ENCODE data around the gene HDAC10. TPM values are rescaled to one million over a fixed set of nuclear protein-coding genes. Genes with fewer than 3 reads are reported as not detected.
"Not testable (repeated sequence)": the region's sequence is repeated elsewhere in the genome, so short reads cannot be mapped to it uniquely, and the experiment has no call there.

Gene HDAC10
- total RNA-seq, 1 donor from 2014 or later = 40.6 TPM

DNA sequence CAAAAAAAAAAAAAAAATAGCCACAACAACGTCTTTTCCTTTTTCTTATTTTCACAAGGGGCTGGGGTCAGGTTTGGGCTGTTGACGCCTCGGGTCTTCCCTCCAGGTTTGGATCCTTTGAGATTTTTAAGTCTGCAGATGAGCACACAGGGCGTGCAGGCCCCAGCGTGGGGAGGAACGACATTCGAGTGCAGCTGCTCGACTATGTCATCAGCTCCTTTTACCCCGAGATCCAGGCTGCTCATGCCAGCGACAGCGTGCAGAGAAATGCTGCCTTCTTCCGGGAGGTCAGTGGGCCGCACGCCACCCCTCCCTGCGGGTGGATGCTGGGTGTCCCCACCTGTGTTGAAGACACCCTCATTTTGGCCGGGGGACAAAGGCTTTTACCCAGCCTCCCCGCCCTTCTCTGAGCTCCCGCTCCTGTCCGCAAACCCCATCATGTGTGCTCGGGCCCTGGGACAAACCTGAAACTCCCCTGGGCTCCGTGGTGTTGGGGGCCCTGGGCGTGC is 42.6 kb downstream of the HDAC10 start:
- DNase-seq (ENCODE audit: low read depth) = no peak
- TF ChIP-seq, protein P1, sequence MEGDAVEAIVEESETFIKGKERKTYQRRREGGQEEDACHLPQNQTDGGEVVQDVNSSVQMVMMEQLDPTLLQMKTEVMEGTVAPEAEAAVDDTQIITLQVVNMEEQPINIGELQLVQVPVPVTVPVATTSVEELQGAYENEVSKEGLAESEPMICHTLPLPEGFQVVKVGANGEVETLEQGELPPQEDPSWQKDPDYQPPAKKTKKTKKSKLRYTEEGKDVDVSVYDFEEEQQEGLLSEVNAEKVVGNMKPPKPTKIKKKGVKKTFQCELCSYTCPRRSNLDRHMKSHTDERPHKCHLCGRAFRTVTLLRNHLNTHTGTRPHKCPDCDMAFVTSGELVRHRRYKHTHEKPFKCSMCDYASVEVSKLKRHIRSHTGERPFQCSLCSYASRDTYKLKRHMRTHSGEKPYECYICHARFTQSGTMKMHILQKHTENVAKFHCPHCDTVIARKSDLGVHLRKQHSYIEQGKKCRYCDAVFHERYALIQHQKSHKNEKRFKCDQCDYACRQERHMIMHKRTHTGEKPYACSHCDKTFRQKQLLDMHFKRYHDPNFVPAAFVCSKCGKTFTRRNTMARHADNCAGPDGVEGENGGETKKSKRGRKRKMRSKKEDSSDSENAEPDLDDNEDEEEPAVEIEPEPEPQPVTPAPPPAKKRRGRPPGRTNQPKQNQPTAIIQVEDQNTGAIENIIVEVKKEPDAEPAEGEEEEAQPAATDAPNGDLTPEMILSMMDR (conservative IDR thresholded peaks at IDR 0.05; ENCODE audit: low read depth, low read length) = no peak
- no peak overlapping the region for H3K4me3 ChIP-seq (ENCODE audit: low read depth, low read length)

DNA sequence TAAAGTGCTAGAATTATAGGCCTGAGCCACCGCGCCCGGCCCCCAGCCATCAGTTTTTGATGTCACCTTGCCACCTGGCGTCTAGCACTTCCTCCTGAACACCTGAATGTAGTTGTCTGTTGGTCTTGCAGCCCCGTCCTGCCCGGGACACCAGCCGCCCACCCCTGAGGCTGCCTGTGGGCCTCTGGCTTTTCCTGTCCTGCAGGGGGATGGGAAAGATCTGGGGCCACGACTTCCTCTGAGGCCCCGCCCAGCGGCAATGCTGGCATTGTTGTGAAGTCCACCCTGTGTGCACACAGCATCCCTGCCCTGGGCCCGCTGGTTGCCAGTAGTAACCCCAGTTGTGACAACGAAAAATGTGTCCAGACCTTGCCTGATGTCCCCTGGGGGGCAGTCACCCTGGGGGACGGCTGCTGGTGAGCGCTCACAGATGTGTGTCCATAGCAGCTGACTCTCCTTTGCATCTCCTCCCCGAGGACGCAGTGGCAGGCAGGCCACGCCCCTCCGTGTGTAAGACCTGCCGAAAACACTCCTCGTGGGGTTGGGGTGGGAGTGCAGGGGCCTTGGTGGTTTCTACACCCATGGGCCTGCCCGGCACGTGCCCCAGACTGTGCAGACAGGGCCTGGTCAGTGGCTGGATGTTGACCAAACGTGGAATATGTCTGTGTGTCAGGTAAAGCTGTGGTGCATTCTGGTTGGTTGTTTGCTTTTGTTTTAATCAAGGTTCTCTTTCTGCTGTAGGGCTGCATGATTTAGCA is 43.5 kb downstream of the HDAC10 start:
- H3K4me3 ChIP-seq (ENCODE audit: low read depth, low read length) = no peak overlapping the region
- TF ChIP-seq, protein P1 (conservative IDR thresholded peaks at IDR 0.05; ENCODE audit: low read depth, low read length) = no peak
- no peak for DNase-seq (ENCODE audit: low read depth)

DNA sequence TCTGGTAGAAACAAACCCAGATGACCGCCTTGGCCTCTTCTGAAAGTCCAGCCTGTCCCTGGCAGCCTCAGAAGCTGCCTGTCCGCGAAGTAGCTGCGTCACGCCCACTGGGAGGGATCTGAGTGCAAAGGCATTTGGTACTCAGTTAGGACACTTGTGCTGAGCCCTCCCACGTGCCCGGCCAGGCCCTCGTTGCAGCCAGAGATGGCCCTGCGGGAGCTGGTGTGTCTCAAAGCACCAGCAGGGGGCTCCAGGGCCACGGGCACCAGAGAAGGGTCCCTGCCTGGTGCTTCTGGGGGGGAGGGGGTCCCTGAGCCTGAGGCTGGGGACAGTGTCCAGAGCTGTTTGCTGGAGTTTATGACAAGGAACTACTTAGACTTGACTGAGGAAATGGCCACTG is 44.5 kb downstream of the HDAC10 start:
- no peak overlapping the region for H3K4me3 ChIP-seq (ENCODE audit: low read depth, low read length)
- DNase-seq (ENCODE audit: low read depth) = no peak
- TF ChIP-seq, protein P1 (conservative IDR thresholded peaks at IDR 0.05; ENCODE audit: low read depth, low read length) = peak; percentile 59

DNA sequence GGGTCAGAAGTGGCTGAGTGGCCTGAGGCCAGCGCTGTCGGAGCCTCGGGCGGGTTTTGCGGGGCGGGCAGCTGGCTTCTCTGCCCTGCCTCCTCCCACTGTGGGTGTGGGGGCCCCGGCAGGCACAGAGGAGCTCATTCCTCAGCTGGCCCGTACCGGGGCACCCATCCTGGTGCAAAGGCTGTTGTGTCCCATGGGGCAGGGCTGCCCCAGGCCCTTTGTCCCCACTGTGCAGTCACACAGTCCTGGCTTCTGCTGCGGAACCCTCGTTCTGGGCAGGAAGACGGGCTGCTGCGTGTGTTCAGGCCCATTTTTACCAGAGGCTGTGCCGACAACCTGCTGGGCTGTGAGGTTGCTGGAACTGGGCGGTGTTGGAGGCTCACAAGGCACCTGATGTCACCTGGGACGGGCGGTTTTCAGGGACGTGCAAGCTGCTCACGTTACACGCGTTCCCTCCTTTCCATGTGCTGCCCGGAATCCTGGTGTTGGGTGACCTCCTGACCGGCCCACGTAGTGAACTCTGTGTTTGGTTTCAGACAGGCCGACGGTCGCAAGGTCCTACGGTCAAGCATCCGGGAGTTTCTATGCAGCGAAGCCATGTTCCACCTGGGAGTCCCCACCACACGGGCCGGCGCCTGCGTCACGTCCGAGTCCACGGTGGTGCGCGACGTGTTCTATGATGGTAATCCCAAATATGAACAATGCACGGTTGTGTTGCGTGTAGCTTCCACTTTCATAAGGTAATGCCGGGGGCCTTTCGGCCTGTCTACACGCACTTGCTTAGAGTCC is 45.1 kb downstream of the HDAC10 start:
- TF ChIP-seq, protein P1 (conservative IDR thresholded peaks at IDR 0.05; ENCODE audit: low read depth, low read length) = no peak
- no peak for DNase-seq (ENCODE audit: low read depth)
- H3K4me3 ChIP-seq (ENCODE audit: low read depth, low read length) = no peak overlapping the region

DNA sequence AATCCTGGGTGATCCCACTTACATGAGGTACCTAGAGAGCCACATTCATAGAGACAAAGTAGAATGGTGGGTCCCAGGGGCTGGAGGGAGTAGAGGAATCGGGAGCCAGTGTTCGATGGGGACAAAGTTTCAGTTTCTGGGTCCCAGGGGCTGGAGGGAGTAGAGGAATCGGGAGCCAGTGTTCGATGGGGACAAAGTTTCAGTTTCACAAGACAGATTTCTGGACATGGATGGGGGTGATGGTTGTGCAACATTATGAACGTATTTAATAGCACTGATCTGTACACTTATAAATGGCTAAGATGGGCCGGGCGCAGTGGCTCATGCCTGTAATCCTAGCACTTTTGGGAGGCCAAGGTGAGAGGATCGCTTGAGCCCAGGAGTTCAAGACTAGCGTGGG is 46.1 kb downstream of the HDAC10 start:
- not testable (repeated sequence) for DNase-seq (ENCODE audit: low read depth); H3K4me3 ChIP-seq (ENCODE audit: low read depth, low read length)

DNA sequence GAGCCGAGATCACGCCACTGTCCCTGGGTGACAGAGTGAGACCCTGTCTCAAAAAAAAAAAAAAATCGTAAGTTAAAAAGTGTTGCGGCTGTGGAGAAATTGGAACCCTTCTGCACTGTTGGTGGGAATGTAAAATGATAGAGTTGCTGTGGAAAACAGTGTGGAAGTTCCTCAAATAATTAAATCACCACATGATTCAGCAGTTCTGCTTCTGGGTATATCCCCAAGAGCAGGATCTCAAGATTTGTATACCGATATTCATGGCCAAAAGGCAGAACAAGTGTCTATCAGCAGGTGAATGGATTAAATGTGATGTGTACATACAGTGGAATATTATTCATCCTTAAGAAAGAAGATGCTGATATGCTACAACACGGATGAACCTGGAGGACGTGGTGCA is 46.5 kb downstream of the HDAC10 start:
- DNase-seq (ENCODE audit: low read depth) = no peak
- TF ChIP-seq, protein P1 (conservative IDR thresholded peaks at IDR 0.05; ENCODE audit: low read depth, low read length) = no peak
- H3K4me3 ChIP-seq (ENCODE audit: low read depth, low read length) = no peak overlapping the region

DNA sequence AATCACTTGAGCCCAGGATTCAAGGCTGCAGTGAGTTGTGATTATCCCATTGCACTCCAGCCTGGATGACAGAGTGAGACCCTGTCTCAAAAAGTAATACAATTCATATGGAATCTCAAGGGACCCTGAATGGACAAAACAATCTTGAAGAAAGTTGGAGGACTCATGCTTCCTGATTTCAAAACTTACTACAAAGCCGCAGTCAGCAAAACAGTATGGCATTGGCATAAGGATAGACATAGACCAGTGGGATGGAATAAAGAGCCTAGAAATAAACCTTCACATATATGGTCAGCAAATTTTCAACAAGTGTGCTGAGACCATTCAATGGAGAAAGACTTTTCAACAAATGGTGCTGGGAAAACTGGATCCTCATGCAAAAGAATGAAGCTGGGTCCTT is 47.8 kb downstream of the HDAC10 start:
- DNase-seq (ENCODE audit: low read depth) = no peak
- H3K4me3 ChIP-seq (ENCODE audit: low read depth, low read length) = no peak overlapping the region
- TF ChIP-seq, protein P1 (conservative IDR thresholded peaks at IDR 0.05; ENCODE audit: low read depth, low read length) = no peak
